Tibial nerve (tissue), 4 donors: Measurements from ENCODE around the gene GATA5. TPM values are rescaled to one million over a fixed set of nuclear protein-coding genes. Genes with fewer than 3 reads are reported as not detected.

ENCODE experiments used
- DNase-seq, 2 donors: peaks; one replicate each; pipeline ENCODE4 v3.0.0-alpha.2; 2019; ENCODE audit warnings: low spot score in 2 of 2
- H3K27ac ChIP-seq, 4 donors: fragments of 200-600 bp; sonication (generic) in 3 of 4; one replicate each; pipeline ENCODE4 v1.5.1; 2017 to 2019; ENCODE audit warnings: mild to moderate bottlenecking in 1 of 4
- H3K27me3 ChIP-seq, 2 donors: fragments of 200-600 bp; sonication (generic) in 1 of 2; one replicate each; pipeline versions ENCODE4 v1.5.1 to v1.6.0; 2017 to 2019
- H3K36me3 ChIP-seq, 3 donors: fragments of 200-600 bp; sonication (generic); one replicate each; pipeline ENCODE4 v1.5.1; 2018 to 2019
- H3K4me1 ChIP-seq, 4 donors: fragments of 200-600 bp; sonication (generic) in 3 of 4; one replicate each; pipeline ENCODE4 v1.5.1; 2017 to 2019
- H3K4me3 ChIP-seq, 4 donors: fragments of 200-600 bp; sonication (generic) in 3 of 4; one replicate each; pipeline ENCODE4 v1.5.1; 2017 to 2019; ENCODE audit warnings: mild to moderate bottlenecking in 1 of 4, moderate library complexity in 1 of 4
- H3K9me3 ChIP-seq, 4 donors: fragments of 200-600 bp; sonication (generic) in 3 of 4; one replicate each; pipeline ENCODE4 v1.5.1; 2017 to 2019
- CTCF ChIP-seq, 5 experiments: fragments of 200-600 bp in 3 of 5; fragments of 450-650 bp in 2 of 5; sonication (generic) in 3 of 5; IDR thresholded peaks; one replicate each; pipeline ENCODE4 v1.5.1; 2016 to 2019; ENCODE audit warnings: antibody characterized with exemption in 5 of 5, mild to moderate bottlenecking in 3 of 5, moderate library complexity in 2 of 5
- EP300 ChIP-seq, 2 donors: sonication (generic); formaldehyde crosslinking; IDR thresholded peaks; one replicate each; pipeline ENCODE4 v1.6.1; 2017; ENCODE audit warnings: antibody characterized with exemption in 2 of 2, mild to moderate bottlenecking in 1 of 2
- POLR2A ChIP-seq, 2 donors: fragments of 450-650 bp; IDR thresholded peaks; one replicate each; pipeline ENCODE4 v1.6.1; 2017; ENCODE audit warnings: antibody characterized with exemption in 2 of 2, mild to moderate bottlenecking in 2 of 2, moderate library complexity in 2 of 2
- WGBS, 2 donors: methylation state at CpG; one replicate each; pipeline ENCODE4 v1.1.5; 2018; 5-methylcytosine and 5-hydroxymethylcytosine counted together
- total RNA-seq, 4 donors: library from RNA; depleted of rRNA; stranded (reverse); fragments of >200 nt; gene quantifications; one replicate each; pipeline ENCODE4 v1.1.0, GENCODE V29; 2016

The GATA5 gene
- total RNA-seq, 4 donors from 2014 or later, result 0.20 TPM; not detected in 3

DNA sequence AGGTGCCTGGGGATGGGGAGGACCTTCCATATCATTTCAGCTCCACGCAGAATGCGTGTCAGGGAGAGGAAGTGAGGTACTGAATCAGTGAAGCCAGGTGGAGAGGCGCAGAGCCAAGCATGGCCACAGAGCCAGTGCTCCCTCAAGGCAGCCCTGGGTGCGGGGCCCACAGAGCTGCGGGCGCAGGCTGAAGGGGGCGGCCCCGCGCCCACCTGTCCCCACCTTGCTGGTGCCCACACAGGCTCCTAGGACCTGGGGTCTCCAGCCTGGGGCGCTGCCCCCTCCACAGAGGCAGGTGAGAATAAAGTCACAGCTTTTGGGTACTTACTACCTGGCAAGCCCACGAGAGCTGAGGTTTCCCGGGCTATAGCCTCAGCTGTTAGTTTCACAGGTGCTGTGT is 40.0 kb upstream of the GATA5 start:
- no peaks in the 10 kb centered on the region for H3K36me3 ChIP-seq
- DNase-seq, result no peak
- peaks cover 0 to 60% of the 10 kb centered on the region in 2 donors for H3K27me3 ChIP-seq
- no peaks in the 10 kb centered on the region for H3K4me1 ChIP-seq
- TF ChIP-seq CTCF (IDR thresholded peaks at IDR 0.05) (no peak), POLR2A (IDR thresholded peaks at IDR 0.05) (no peak), EP300 (IDR thresholded peaks at IDR 0.05) (no peak)
- 79 to 93% methylated on average over 6 to 8 of the region's 12 CpGs for WGBS, 2 donors
- H3K27ac ChIP-seq, result no peak overlapping the region
- H3K4me3 ChIP-seq, result no peak overlapping the region
- no peaks in the 10 kb centered on the region for H3K9me3 ChIP-seq

GRCh38 chr20:62515280-62515679 is 39.5 kb upstream of the GATA5 start:
- Histone ChIP-seq H3K27ac (no peak overlapping the region), H3K4me3 (no peak overlapping the region), H3K9me3 (no peaks in the 10 kb centered on the region), H3K27me3 (peaks cover 0 to 60% of the 10 kb centered on the region in 2 donors), H3K4me1 (no peaks in the 10 kb centered on the region), H3K36me3 (no peaks in the 10 kb centered on the region)
- WGBS, 2 donors, result 82 to 91% methylated on average over 14 to 16 of the region's 16 CpGs
- TF ChIP-seq CTCF (IDR thresholded peaks at IDR 0.05) (no peak), POLR2A (IDR thresholded peaks at IDR 0.05) (no peak), EP300 (IDR thresholded peaks at IDR 0.05) (no peak)
- no peak for DNase-seq

DNA sequence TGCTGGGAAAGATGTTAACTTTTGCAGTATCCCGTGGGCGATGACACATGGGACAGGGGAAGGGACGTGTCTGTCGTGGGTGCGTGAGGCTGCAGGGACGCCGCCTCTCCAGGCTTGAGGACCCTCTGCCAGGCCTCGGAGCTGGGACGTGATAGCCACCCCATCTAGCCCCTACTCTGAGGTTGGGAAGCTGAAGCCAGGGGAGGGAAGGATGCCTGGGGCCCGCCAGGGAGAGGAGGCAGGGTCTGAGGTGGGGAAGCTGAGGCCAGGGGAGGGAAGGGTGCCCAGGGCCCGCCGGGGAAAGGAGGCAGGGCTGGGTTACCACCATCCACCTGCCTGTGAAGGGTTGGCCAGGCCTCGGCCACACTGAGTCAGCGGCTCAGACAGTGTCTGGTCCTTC is 38.2 kb upstream of the GATA5 start:
- 82 to 85% methylated on average over 14 of the region's 14 CpGs for WGBS, 2 donors
- Histone ChIP-seq H3K27ac (no peak overlapping the region), H3K27me3 (peaks cover 0 to 60% of the 10 kb centered on the region in 2 donors), H3K9me3 (no peaks in the 10 kb centered on the region), H3K36me3 (no peaks in the 10 kb centered on the region), H3K4me3 (no peak overlapping the region), H3K4me1 (no peaks in the 10 kb centered on the region)
- no peak for DNase-seq
- TF ChIP-seq CTCF (IDR thresholded peaks at IDR 0.05), result no peak
- TF ChIP-seq EP300 (IDR thresholded peaks at IDR 0.05), result no peak
- TF ChIP-seq POLR2A (IDR thresholded peaks at IDR 0.05), result no peak

DNA sequence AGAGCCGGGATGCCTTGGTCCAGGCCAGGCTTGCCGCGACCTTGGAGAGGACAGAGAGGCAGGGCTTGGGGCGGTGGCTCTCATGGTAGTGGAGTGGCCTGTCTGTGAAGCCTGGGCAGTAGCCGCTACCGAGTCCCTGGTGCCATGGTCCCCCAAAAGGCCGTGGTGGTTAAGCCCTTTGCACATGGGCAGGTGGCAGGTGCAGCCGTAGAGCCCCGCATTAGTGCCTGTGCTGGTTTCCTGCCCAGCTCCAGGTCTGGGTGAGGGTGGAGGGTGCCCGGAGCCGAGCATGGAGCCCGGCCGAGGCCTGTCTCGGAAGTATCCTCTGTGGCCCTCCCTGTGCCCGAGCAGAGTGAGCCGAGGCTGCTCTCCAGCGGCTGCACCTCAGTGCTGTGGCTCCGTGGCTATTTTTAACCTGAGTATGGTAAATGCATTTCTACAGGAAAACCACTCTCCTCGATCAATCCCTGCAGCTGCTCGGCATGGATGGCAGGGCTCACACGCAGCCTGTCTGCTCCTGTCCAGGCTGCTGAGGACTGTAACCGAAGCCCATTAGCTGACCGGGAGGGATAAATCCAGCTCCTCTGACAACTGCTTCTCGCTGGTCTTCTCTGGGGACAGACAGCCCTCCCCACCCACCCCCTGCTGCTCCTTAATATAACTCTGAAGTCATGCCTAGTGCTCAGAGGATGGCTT is 36.3 kb upstream of the GATA5 start:
- H3K4me3 ChIP-seq, result no peak overlapping the region
- WGBS, 2 donors, result 53 to 68% methylated on average over 18 to 23 of the region's 24 CpGs
- no peak for DNase-seq

More for the DNA sequence above, 36.3 kb upstream of the GATA5 start:
- Histone ChIP-seq H3K4me1 (no peaks in the 10 kb centered on the region), H3K27ac (no peak overlapping the region), H3K36me3 (no peaks in the 10 kb centered on the region), H3K27me3 (peaks cover 0 to 56% of the 10 kb centered on the region in 2 donors), H3K9me3 (no peaks in the 10 kb centered on the region)
- no peak for TF ChIP-seq CTCF (IDR thresholded peaks at IDR 0.05)
- no peak for TF ChIP-seq EP300 (IDR thresholded peaks at IDR 0.05)
- no peak for TF ChIP-seq POLR2A (IDR thresholded peaks at IDR 0.05)
